ENCODE data around the gene SPAG5. TPM values are rescaled to one million over a fixed set of nuclear protein-coding genes. Genes with fewer than 3 reads are reported as not detected.

The SPAG5 gene
- total and polyA plus RNA-seq, 9 of the 15 experiments (the other 6 are each of a cell fraction or from before 2014, with no cell fraction given): 94.4 to 286 (median 151) TPM

- Histone ChIP-seq H3K9ac (ENCODE audit: insufficient read depth in 1 of 2, low read depth in 2 of 2, low read length in 2 of 2) (no peak overlapping the region; a peak in 1 of 4 replicates), H3K27ac (ENCODE audit: extremely low read depth, low read depth, low read length) (no peak overlapping the region), H3K4me3 (no peak overlapping the region), H3K79me2 (ENCODE audit: control insufficient read depth, insufficient read depth, low read length) (no peaks in the 10 kb centered on the region), H3K36me3 (ENCODE audit: control insufficient read depth, insufficient read depth, low read length) (no peaks in the 10 kb centered on the region), H3K4me2 (ENCODE audit: insufficient read depth, low read length) (no peak overlapping the region), H2AFZ (ENCODE audit: low read depth, low read length) (no peak overlapping the region), H3K9me1 (ENCODE audit: control insufficient read depth, insufficient read depth, low read length) (no peaks in the 10 kb centered on the region), H3K4me1 (replicated peaks in 1 of 2; ENCODE audit: control insufficient read depth in 2 of 2, insufficient read depth in 2 of 2, low read length in 2 of 2) (peaks cover 0 to 15% of the 10 kb centered on the region in 2 experiments; a peak in 3 of 5 replicates), H3K27me3 (ENCODE audit: control insufficient read depth in 2 of 2, insufficient read depth in 2 of 2, low read length in 2 of 2) (peaks cover 4 to 45% of the 10 kb centered on the region in 2 experiments; a peak in 4 of 5 replicates), H3K9me3 (replicated peaks; ENCODE audit: control insufficient read depth, insufficient read depth, low read depth, low read length) (no peaks in the 10 kb centered on the region), H4K20me1 (replicated peaks; ENCODE audit: control insufficient read depth, insufficient read depth, low read length) (peaks cover 18% of the 10 kb centered on the region; the same call in 1 of the 2 replicates)
- ATAC-seq (no peak), DNase-seq (ENCODE audit: extremely low read depth in 1 of 4, low spot score in 3 of 4) (no peak), FAIRE-seq (no peak)
- in situ Hi-C loops (cut with MboI): loop anchor here (5.0 kb wide), 1 partner anchor 40 kb away; no protein-coding TSS in a partner anchor
- POLR2A ChIA-PET: interaction anchor here (1.1 kb wide), 2 partner anchors 14 to 18 kb away, joined by 4 to 5 read pairs; no protein-coding TSS in a partner anchor
- 1% methylated on average over 8 of the region's 12 CpGs for WGBS (ENCODE audit: insufficient coverage, low coverage, missing lambda C conversion rate)
- CTCF ChIA-PET (ENCODE audit: low intra/inter-chr PET ratio): no interaction called here
- BruUV-seq (replicated peaks): no TSS peak
- intact Hi-C loops (cut with micrococcal nuclease): no loop called here
- no peak for TF ChIP-seq NFRKB (IDR thresholded peaks at IDR 0.05; ENCODE audit: low read depth)
- no peak for TF ChIP-seq ZBTB8A (IDR thresholded peaks at IDR 0.05; ENCODE audit: partially characterized antibody)
- no peak for TF ChIP-seq ZEB2 (IDR thresholded peaks at IDR 0.05)
- TF ChIP-seq SRSF1 (IDR thresholded peaks at IDR 0.05; ENCODE audit: low read depth, low read length): no peak
- no peak for TF ChIP-seq ZNF3 (CRISPR knock-in tag; IDR thresholded peaks at IDR 0.05)
- TF ChIP-seq PML (IDR thresholded peaks at IDR 0.05; ENCODE audit: low read length): no peak
- TF ChIP-seq ARID4B (CRISPR knock-in tag; IDR thresholded peaks at IDR 0.05): no peak
- TF ChIP-seq ZNF408 (CRISPR knock-in tag; IDR thresholded peaks at IDR 0.05; ENCODE audit: low read depth): no peak
- no peak for TF ChIP-seq TOE1 (IDR thresholded peaks at IDR 0.05; ENCODE audit: borderline replicate concordance)
- no peak for TF ChIP-seq TOE1 (CRISPR knock-in tag; IDR thresholded peaks at IDR 0.05; ENCODE audit: borderline replicate concordance, low read depth)
- TF ChIP-seq CBX3 (IDR thresholded peaks at IDR 0.05; ENCODE audit: borderline replicate concordance in 1 of 2, low read length in 2 of 2): no peak
- no peak for TF ChIP-seq E2F8 (IDR thresholded peaks at IDR 0.05; ENCODE audit: low read depth, partially characterized antibody)
- TF ChIP-seq ATF3 (IDR thresholded peaks at IDR 0.05): no peak
- TF ChIP-seq ATF3 (CRISPR knock-in tag; conservative IDR thresholded peaks at IDR 0.05): no peak
These were observed 61.6 kb downstream of the SPAG5 start for GRCh38 chr17:28537219-28537610.

Data from K562 (cell line).